GM21515 (cell line): Measurements from ENCODE around the gene SP4.

Experiments used
- ATAC-seq: cut with Tn5 transposase; IDR thresholded peaks from one replicate; pipeline ENCODE4 v1.9.1; 2021; ENCODE audit not compliant: unreplicated experiment

Gene SP4

GRCh38 chr7:21443149-21443841, 15.4 kb downstream of the SP4 start:
- no peak for ATAC-seq

GRCh38 chr7:21448974-21449373, 21.1 kb downstream of the SP4 start:
- ATAC-seq = no peak

GRCh38 chr7:21450076-21450475, 22.2 kb downstream of the SP4 start:
- ATAC-seq = no peak

GRCh38 chr7:21450941-21451340, 23.1 kb downstream of the SP4 start:
- no peak for ATAC-seq

DNA sequence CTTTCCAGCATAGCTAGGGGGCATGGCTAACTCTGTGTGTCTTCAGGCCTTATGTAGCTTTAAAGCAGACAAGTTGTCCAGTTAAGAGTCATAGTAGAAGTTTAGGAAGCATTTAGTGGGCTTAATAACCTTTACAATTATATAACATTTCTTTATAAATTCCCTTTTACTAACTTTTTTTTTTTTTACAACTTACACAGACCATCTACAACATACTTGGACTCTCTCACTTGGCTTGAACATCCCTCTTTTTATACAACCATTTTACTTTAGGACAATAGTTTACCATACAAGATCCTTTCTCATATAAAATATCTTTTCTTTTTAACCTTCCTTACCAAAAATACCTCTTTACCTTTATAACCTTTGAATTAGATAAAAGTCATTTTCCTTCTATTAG, 26.3 kb downstream of the SP4 start:
- no peak for ATAC-seq

DNA sequence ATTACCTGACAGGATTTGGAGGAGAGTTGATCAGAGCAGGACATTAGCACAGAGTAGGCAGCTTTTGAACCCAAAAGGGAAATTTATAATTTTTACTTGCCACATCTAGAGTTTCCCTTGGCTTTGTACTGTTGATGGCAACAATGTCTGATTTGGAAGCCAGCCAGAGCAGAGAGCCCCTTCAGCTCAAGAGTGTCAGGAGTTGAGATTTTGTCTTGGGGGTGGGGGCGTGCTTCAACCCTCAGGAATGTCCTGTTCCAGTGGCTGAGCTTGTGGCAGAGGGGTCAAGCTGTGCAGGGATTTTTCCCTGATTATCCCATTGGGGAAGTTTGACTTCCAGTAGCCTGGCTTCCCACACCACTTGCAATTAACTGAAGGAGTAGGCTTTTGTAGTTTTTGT, 27.0 kb downstream of the SP4 start:
- ATAC-seq = no peak

GRCh38 chr7:21461282-21461681, 33.4 kb downstream of the SP4 start:
- ATAC-seq = no peak

DNA sequence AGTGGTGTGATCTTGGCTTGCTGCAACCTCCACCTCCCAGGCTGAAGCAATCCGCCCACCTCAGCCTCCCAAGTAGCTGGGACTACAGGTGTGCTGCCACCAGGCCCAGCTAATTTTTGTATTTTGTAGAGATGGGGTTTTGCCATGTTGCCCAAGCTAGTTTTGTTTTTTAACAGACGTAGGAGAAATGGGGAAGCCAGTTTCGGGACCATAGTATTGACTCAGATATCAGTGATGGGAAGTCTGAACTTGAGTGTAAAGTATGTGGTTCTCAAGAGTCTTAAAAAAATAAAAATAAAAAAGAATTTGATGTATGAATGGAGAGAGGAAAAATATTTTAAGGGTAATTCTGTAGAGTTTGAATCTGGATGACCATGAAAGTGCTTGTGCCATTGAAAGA, 34.2 kb downstream of the SP4 start:
- no peak for ATAC-seq

DNA sequence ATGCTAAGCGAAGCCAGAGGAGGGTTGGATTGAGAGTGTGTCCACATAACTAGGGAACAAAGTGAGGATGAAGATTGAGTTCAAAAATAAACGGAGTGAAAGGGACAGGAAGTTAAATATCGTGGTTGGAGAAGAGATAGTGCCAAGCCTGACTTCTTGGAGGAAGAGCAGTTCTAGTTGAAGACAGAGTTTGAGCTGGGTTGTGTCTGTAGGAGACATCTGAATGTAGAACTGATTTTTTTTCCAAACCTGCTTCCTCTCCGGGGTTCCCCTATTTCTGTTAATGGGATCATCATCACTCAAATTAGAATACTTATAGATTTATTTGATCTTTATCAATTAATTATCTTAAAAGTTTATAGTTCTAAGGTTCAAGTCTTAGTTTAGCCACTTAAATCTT, 35.6 kb downstream of the SP4 start:
- no peak for ATAC-seq

GRCh38 chr7:21468969-21469368, 41.1 kb downstream of the SP4 start:
- no peak for ATAC-seq

GRCh38 chr7:21469894-21470293, 42.0 kb downstream of the SP4 start:
- ATAC-seq = no peak

- ATAC-seq = no peak
Measured at GRCh38 chr7:21472029-21472428, 44.1 kb downstream of the SP4 start.

GRCh38 chr7:21476429-21476828, 48.5 kb downstream of the SP4 start:
- ATAC-seq = no peak

- ATAC-seq = no peak
Measured at GRCh38 chr7:21480693-21481403, 53.0 kb downstream of the SP4 start.

DNA sequence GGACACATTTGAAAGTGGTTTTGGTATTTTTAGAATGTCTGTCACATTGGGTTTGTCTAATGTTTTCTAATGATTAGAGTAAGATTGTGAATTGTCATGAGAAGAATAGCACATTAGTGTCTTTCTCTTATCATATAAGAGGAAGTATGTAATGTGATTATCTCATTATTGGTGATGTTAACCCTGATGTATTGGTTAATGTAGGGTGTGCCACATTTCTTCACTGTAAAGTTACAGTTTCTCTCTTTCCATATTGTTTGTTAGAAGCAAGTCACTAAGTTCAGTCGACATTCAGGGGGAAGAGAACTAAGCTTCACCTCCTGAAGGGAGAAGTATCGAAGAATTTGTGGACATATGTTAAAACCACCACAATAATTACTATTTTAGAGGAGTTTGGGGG, 58.6 kb downstream of the SP4 start:
- ATAC-seq = no peak

DNA sequence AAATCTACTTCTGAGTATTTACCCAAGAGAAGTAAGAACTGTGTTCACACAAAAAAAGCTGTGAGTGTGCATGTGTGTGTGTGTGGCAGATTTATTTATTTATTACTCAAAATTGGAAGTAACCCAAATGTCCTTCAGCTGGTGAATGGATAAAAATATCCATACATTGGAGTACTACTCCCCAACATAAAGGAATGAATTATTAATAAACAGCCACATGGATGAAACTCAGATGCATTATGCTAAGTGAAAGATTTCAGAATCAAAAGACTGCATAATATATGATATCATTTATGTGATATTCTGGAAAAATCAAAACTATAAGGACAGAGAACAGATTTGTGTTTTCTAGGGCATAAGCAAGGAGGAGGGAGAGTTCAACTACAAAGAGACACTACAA, 67.8 kb downstream of the SP4 start:
- ATAC-seq = no peak

- ATAC-seq = no peak
Measured at GRCh38 chr7:21497072-21497471, 69.2 kb downstream of the SP4 start.

- ATAC-seq = no peak
Measured at GRCh38 chr7:21500117-21500832, 72.4 kb downstream of the SP4 start.

DNA sequence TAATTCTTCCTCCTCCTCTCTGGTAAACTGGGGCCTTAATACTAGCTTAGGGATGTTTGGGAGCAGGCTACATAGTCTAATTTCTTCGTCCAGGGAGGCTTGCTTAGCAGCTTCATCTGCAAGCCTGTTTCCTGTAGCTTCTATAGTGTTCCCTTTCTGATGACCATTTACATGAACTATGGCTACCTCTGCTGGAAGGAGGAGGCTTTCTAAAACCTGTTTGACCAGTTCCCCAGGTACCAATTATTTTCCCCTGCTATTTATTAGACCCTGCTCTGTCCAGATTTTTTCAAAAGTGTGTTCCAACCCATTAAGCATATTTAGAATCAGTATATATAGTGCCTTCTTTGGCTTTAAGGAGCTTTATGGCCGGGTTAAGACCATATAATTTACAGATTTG, 76.1 kb downstream of the SP4 start:
- no peak for ATAC-seq

- ATAC-seq = no peak
Measured at GRCh38 chr7:21507627-21508343, 79.9 kb downstream of the SP4 start.

DNA sequence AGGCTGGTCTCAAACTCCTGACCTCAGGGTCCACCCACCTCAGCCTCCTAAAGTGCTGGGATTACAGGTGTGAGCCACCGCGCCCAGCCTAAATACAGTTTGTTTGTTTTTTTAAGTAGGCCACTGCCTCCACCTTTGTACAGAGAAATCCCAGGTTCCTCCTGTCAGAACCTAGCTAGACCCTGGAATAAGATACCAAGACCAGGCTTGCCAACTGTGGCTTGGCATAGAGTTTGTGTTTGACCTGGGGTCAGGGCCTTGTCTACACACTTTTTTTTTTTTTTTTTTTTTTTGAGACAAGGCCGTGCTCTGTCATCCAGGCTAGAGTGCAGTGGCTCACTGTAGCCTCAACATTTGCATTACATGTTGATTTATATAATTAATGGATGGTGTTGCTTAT, 80.7 kb downstream of the SP4 start:
- ATAC-seq = no peak

GRCh38 chr7:21514062-21514461, 86.2 kb downstream of the SP4 start:
- no peak for ATAC-seq
